HG02798 (cell line): Measurements from ENCODE around the gene FTCDNL1.

Experiments used
- ATAC-seq: cut with Tn5 transposase; IDR thresholded peaks from one replicate; pipeline ENCODE4 v1.9.1; 2021; ENCODE audit warnings: mild to moderate bottlenecking; ENCODE audit not compliant: unreplicated experiment, poor library complexity

FTCDNL1 gene

GRCh38 chr2:199744260-199744659 lies 106.7 kb downstream of the FTCDNL1 start:
- no peak for ATAC-seq

DNA sequence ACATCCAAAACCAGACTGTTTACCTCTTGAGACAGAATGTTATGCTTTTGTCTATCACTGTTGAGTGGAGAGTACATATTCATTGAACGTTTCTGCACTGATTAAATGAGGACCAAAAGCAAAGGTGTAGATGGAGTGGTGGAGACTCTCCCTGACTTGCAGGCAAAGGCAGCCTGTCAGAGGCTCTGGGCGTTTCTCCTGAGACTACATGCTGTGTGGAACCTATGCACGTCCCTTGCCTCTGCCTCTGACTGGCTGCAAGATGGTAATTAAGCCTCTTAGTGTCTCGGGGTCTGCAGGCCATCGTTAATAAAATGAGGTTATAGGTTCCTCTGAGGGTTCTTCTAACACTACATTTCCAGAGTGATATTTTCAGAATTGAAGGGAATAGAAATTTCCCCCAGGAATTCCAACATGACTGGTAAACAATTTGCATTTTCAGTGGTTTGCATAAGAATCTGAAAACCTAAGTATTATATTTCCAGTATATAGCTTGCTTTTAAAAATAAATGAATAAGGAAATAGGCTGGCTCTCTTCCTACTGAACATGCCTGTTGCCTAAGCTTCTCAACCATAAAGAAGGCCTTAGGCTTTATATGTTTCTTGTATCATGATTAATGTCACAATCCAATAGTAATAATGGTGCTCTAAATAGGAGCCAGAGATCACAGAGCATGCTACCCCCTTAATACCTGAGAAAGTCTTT lies 107.4 kb downstream of the FTCDNL1 start:
- ATAC-seq, result no peak

GRCh38 chr2:199742884-199743283 lies 108.1 kb downstream of the FTCDNL1 start:
- ATAC-seq, result no peak

- ATAC-seq, result no peak
Measured at GRCh38 chr2:199740111-199740428, 110.9 kb downstream of the FTCDNL1 start.

DNA sequence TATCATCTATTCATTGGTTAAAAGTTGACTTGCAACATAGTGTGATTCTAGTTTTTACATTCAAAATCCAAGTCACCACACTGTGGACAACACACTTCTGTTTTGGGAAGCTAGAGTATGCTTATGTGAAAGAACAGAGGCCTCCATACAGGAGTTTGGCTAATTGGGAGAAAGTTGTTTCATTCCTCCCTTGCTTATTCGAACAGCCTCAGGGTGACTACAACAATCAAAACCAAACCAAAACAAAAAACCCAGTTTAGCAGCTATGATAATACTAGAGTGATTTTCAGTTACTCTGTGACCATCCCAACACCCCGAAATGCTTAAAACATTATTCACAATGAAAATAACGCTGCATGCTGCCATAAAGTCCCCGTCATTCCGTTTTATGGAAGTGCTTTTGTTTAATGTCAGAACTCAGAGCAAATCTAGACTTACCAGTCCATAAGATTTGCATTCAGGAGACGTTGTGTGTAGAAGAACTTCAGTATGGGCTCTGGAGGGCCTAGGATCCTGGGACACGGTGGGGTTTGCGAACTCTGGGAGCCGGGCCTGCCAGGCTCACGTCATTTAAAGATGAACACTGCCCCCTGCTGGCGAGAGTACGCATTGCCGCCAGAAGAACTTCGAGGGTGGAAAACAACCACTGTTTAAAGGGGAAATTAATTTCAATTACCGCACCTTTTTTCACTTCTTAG lies 111.4 kb downstream of the FTCDNL1 start:
- peak; percentile 68 for ATAC-seq

DNA sequence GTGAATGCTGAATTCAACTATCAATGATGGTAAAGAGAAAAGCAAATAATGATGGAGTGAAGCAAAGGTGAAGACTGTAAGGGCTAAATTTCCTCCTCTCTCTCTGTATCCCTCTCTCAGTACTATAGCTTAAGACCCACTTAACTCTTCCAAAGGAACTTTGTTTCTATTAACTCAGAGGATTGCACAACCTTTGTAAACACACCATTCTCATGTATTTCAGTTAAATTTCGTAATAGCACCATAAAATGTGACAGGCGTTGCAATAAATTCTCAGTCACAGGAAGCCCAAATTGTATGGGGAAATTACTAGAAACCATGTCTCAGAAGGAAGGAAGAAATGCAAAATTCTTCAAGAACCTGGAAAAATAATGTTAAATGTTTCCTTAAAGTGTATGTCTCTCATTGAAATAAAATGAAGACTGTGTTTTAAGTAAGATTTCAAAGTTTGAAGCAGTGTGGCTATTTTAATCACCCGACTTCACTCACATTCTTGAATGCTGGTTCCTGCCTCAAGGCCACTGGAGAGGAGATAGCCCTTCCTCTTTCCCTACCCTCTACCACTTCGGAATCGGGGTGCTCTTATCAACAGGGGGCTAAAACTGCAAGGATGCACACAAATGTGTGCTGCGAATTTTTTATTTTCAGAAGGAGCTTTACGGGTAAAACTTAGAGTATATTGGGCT lies 112.1 kb downstream of the FTCDNL1 start:
- ATAC-seq, result no peak

- no peak for ATAC-seq
Measured at GRCh38 chr2:199734651-199735050, 116.3 kb downstream of the FTCDNL1 start.

GRCh38 chr2:199734011-199734410 lies 117.0 kb downstream of the FTCDNL1 start:
- no peak for ATAC-seq

GRCh38 chr2:199727801-199728200 lies 123.2 kb downstream of the FTCDNL1 start:
- ATAC-seq, result no peak

DNA sequence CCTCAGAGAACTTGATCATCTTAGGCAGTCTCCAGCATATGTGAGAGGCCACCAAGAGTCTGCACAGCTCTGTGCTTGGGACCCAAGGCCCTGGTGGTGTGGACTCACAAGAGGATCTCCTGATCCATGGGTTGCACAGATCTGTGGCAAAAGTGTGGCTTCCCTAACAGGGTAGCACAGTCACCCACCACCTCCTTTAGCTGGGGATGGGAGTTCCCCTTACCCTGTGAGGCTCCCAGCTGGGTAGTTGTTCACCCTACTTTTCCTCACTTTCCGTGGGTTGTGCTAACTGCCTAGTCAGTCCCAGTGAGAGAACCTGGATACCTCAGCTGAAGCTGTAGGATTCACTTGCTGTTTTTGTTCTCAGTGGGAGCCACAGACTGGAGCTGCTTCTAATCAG lies 123.7 kb downstream of the FTCDNL1 start:
- ATAC-seq, result no peak

GRCh38 chr2:199718074-199718473 lies 132.9 kb downstream of the FTCDNL1 start:
- ATAC-seq, result no peak

DNA sequence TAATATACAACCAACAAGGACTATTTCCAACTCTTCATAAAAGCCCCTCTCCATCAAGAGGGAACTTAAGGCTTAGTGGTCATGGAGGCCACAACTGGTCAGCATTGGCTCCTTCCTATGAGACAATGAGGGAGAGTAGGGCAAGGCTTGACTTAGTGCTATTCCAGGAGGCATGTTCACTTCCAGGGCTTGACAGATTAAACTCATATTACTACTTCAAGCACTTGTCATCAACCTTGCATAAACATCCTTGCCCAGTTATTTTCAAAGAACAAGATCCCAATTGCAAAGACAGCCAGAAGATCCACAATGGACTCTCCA lies 133.4 kb downstream of the FTCDNL1 start:
- ATAC-seq, result no peak

DNA sequence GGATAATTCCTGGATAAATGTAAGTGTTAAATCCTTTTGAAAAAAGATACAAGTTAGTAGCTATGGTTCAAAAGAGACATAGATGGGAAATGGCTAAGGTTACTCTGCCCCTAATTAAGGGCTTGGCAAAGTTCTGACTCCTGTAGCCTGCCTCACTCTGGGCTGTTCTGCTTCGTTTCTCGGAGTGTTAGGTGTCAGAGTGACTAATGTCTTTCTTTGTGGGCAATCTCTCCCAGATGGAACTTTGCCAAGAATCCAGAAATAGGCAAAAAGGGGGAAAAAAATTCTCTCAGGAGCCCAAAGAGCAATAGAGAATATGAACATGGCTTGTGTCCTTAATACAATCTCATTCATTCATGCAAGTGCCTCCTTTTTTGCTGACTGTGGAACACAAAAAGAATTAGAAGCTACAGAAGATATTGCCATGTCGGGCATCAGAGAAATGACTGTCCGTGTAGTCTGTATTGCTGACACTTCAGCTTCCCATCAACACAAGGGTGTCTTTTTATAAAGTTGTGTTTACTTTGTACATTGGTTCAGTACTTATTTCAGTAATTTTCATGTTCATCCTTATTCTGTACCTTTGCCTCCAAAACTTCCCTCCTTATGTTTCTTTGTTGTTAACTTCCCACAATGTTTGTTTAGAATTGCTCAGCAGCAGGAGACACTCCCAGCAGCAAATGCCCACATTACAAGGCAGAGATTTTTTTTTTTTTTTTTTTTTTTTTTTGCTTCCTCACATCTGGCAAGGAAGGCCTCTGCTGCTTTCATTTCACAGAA lies 134.0 kb downstream of the FTCDNL1 start:
- ATAC-seq, result no peak

- ATAC-seq, result no peak
Measured at GRCh38 chr2:199713746-199714145, 137.2 kb downstream of the FTCDNL1 start.

GRCh38 chr2:199710551-199710950 lies 140.4 kb downstream of the FTCDNL1 start:
- no peak for ATAC-seq
